GM18505 (cell line): ENCODE measurements around the gene HS3ST5.

Experiments used
- ATAC-seq: cut with Tn5 transposase; IDR thresholded peaks from one replicate; pipeline ENCODE4 v1.9.1; 2021; ENCODE audit not compliant: unreplicated experiment
- POLR2A ChIP-seq: IDR thresholded peaks from 4 replicates; pipeline ENCODE4 v1.6.1; 2011; ENCODE audit warnings: borderline replicate concordance; ENCODE audit not compliant: insufficient read depth, insufficient read length; ENCODE audit errors: extremely low read depth

The HS3ST5 gene

DNA sequence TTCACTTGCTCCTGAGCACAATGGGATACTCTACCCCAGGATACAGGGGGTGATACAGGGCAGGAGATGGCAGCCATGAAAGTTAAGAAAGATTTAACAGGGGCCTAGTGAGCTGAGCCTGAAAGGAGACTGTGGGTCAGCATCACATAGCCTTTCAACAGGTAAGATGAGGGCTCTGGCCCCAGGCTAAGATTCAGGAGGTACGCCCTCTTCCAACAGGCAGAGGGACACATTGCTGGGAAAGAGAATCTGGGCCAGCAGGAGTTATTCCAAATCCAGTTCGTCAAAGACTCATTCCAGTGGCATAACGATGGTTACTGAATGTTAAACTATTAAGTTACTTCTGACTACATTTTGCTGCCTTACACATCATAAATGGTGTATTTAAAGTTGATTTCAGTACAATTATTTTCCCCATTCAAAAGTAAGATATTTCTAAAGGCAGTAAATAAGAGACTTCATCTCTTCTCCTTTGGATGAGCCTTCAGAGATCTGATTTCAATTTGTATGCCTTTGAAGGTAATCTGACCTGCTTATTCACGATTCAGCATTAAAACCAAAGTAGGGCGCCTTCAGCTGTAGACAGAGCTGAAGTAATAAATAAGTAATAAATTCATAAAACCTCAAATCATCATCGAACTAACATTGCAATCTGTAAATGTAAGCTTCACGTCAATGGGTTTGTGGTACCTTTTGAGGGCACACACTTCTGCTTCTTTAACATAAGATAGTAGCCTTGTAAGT is 62.4 kb downstream of the HS3ST5 start:
- no peak for TF ChIP-seq POLR2A
- ATAC-seq, result no peak

GRCh38 chr6:114277220-114277619 is 65.6 kb downstream of the HS3ST5 start:
- ATAC-seq, result no peak
- TF ChIP-seq POLR2A, result no peak

GRCh38 chr6:114276783-114277182 is 66.0 kb downstream of the HS3ST5 start:
- TF ChIP-seq POLR2A, result no peak
- ATAC-seq, result no peak

DNA sequence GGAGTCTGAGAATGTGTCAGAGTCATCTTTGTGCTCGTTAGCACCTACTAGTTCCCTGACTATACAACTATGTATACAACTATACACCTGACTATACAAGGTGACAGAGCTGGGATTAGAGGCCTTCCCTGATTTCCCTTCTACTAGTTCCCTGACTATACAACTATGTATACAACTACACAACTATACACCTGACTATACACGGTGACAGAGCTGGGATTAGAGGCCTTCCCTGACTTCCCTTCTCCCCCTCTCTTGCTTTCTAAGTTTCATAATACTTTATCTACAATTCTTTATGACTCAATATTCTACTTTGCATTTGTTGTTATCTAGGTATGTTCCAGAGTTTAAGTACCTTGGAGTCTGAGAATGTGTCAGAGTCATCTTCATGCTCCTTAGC is 68.0 kb downstream of the HS3ST5 start:
- TF ChIP-seq POLR2A, result no peak

GRCh38 chr6:114272582-114272981 is 70.2 kb downstream of the HS3ST5 start:
- TF ChIP-seq POLR2A, result no peak
- ATAC-seq, result no peak

More for the DNA sequence above, 68.0 kb downstream of the HS3ST5 start:
- ATAC-seq, result no peak

DNA sequence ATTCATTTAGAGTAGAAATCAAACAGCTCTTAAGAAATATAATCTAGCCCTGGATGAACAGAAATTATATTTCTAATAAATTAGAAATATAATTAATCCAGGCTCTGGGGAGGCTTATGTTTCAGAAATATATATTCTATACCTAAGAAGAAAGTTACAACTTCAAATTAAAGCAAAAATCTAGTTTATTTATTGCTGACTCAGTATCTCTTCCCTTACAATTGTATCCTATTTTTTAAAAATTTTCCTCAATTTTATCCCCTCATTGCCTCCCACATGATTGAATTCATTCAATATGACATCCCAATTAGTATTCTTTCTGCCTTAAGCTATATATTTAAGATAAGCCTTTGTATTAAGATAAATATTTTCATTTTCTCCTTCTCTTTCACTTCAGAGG is 71.4 kb downstream of the HS3ST5 start:
- no peak for TF ChIP-seq POLR2A
- no peak for ATAC-seq

DNA sequence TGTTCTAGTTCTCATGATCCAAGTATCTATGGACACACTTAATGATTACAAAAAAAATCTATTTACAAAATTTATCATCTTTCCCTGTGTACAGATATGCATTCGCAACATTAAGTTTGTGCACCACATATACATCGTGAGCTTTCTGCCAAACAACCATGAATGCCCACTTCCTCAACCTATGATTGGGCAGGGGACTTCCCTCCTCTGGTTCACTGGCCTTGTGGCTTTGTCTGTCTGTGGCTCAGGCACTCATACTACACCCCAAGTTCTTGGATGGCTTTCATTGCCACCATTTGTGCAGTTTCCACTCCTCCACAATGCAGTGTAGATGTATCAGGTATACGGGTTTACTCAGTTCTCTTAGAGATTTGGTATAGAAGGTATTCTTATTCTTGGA is 74.9 kb downstream of the HS3ST5 start:
- no peak for ATAC-seq
- TF ChIP-seq POLR2A, result no peak

DNA sequence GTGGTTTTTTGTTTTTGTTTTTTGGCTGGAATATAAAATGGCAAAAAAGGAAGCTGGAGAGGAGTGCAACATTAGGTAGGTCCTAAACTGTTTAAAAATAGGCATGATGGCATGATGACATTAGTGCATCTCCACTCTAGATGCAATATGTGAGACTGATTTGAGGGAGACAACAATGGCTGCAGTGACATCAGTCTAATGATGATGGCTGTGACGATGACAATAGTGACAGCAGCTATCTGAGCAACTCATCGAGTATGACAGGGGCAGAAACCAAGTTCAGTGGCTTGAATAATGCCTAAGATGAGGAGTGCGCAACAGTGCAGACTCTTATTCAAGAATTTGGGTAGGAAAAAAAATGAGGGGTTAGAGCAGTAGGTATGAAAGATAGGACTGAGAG is 82.0 kb downstream of the HS3ST5 start:
- no peak for ATAC-seq
- no peak for TF ChIP-seq POLR2A

DNA sequence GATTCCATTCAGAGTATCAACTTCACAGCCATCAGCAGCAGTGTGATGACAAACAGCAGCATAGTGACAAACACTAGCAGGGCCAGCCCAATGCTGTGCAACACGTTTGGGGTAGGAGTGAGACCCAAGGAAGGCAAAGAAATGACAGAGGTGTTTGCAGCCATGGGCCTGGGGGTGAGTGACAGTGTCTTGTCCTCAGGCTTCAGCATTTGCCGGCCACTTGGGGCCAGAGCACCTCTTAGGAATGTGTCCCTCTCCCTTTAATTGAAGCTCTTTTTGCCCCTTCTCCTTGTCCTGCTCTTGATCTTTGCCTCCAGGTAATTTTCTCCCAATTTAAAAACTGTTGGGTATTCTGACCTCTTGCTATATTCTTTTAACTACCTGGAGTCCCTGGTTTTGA is 84.4 kb downstream of the HS3ST5 start:
- no peak for TF ChIP-seq POLR2A
- ATAC-seq, result no peak

DNA sequence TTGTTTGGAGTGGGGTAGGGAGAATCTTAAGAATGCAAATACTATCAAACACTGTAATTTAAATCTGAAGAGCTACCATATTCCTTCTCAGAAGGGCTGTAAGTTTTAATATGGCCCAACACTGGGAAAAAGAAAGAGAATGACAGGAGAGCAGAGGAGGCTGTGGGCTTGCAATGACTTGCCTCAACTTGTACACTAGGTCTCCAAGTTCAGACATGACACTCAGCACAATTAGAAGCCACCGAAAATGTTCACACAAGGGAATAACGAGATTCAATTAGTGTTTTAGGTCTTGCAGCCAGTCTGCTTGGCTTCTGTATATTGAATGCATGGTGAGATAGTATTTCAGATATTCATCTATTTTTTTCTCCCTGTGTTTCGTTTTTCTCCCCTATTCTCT is 89.4 kb downstream of the HS3ST5 start:
- TF ChIP-seq POLR2A, result no peak
- no peak for ATAC-seq

DNA sequence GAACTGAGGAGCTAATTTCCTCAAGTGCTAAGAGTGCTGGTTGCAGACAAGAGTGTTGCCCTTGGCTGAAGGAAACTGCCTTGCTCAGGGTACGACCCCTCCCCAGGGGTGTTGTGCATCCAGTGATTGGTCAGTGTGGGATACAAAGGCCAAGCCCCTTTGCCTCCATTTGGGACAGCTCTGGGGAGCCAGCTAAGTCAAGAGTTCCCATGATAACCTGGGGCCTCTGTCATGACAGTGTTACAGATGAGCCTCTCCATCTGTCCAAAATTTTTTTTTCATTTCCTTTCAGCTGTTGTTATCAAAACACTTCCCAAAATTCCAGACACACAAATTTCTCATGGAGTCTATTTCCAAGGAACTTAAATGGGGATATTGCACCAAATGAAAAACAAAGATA is 93.3 kb downstream of the HS3ST5 start:
- no peak for TF ChIP-seq POLR2A
- no peak for ATAC-seq

DNA sequence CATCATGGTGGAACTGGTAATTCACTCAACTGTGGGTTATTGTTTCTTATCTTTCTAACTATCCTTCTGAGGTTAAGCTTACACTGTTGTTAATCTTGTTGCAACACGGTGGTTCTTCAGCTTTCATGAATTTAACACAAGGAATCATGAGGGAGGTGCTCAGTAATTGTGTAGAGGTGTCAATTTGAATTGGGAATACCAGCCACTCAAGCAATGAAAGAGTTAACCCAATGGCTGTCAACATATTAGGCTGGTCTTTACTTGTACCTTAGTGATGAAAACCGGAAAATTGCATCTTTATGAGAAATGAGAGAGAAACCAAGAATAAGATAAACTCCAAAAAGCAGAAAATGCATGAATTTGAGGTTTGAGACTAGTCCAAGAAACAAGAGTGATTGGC is 95.7 kb downstream of the HS3ST5 start:
- no peak for ATAC-seq
- TF ChIP-seq POLR2A, result no peak

GRCh38 chr6:114240796-114241195 is 102.0 kb downstream of the HS3ST5 start:
- ATAC-seq, result no peak
- TF ChIP-seq POLR2A, result no peak

GRCh38 chr6:114228675-114229074 is 114.1 kb downstream of the HS3ST5 start:
- no peak for ATAC-seq
- no peak for TF ChIP-seq POLR2A
